Measurements from ENCODE around the gene PCGF5.

- TF ChIP-seq POLR2A (IDR thresholded peaks at IDR 0.05): peak; percentile 88
- peak in 3 of 4 experiments; percentile 11 to 77 (median 70) for TF ChIP-seq CTCF (IDR thresholded peaks at IDR 0.05)
Measured at GRCh38 chr10:91220194-91220953, at the start of gene PCGF5.
